GM21619 (cell line): ENCODE data around the gene ELANE.
"Not testable (repeated sequence)": the region's sequence is repeated elsewhere in the genome, so short reads cannot be mapped to it uniquely, and the experiment has no call there.

Experiments used
- ATAC-seq: cut with Tn5 transposase; IDR thresholded peaks from one replicate; pipeline ENCODE4 v1.9.1; 2021; ENCODE audit not compliant: unreplicated experiment

The ELANE gene

GRCh38 chr19:835210-835810 lies 16.8 kb upstream of the ELANE start:
- no peak for ATAC-seq

- ATAC-seq = no peak
Observed at GRCh38 chr19:840519-841206, 11.4 kb upstream of the ELANE start, which contains the start of gene PRTN3. Gene PRTN3 (plus strand): TSS chr19:840999. CDS start chr19:841009, 10 bp downstream.

GRCh38 chr19:842802-843179 lies 9.3 kb upstream of the ELANE start:
- ATAC-seq = not testable (repeated sequence)

GRCh38 chr19:843180-843835 lies 8.8 kb upstream of the ELANE start:
- ATAC-seq = no peak

GRCh38 chr19:843836-844545 lies 8.1 kb upstream of the ELANE start:
- no peak for ATAC-seq

- ATAC-seq = no peak
Observed at GRCh38 chr19:844546-844971, 7.5 kb upstream of the ELANE start.

- no peak for ATAC-seq
Observed at GRCh38 chr19:845707-846521, 6.2 kb upstream of the ELANE start.

- no peak for ATAC-seq
Observed at GRCh38 chr19:848386-848921, 3.6 kb upstream of the ELANE start.

GRCh38 chr19:849195-849594 lies 2.9 kb upstream of the ELANE start:
- not testable (repeated sequence) for ATAC-seq

- ATAC-seq = no peak
Observed at GRCh38 chr19:850221-850978, 1.7 kb upstream of the ELANE start.

- ATAC-seq = no peak
Observed at GRCh38 chr19:850979-851335, 1.1 kb upstream of the ELANE start.

- ATAC-seq = no peak
Observed at GRCh38 chr19:853014-853585, 997 bp downstream of the ELANE start.

- not testable (repeated sequence) for ATAC-seq
Observed at GRCh38 chr19:853614-854220, 1.6 kb downstream of the ELANE start.

- ATAC-seq = no peak
Observed at GRCh38 chr19:854549-854948, 2.4 kb downstream of the ELANE start.

GRCh38 chr19:855142-855541 lies 3.0 kb downstream of the ELANE start:
- ATAC-seq = no peak

- ATAC-seq = no peak
Observed at GRCh38 chr19:855566-856120, 3.5 kb downstream of the ELANE start.

- no peak for ATAC-seq
Observed at GRCh38 chr19:858284-858683, 6.2 kb downstream of the ELANE start.

- no peak for ATAC-seq
Observed at GRCh38 chr19:858868-859843, 7.1 kb downstream of the ELANE start, which contains the start of gene CFD. Gene CFD (plus strand): TSS chr19:859664. CDS start chr19:859690, 26 bp downstream.
